Cerebellar cortex (tissue), 1 donor: ENCODE measurements around the gene CATSPERE.
"Not testable (repeated sequence)": the region's sequence is repeated elsewhere in the genome, so short reads cannot be mapped to it uniquely, and the experiment has no call there.

Experiments
- DNase-seq: peaks from one replicate; pipeline ENCODE4 v3.0.0-alpha.2; 2015; ENCODE audit warnings: low spot score

The CATSPERE gene

GRCh38 chr1:244636488-244637259 lies 175.6 kb downstream of the CATSPERE start:
- DNase-seq, result no peak

GRCh38 chr1:244639561-244639960 lies 178.5 kb downstream of the CATSPERE start:
- no peak for DNase-seq

- DNase-seq, result no peak
These were observed 179.8 kb downstream of the CATSPERE start for GRCh38 chr1:244640917-244641316.

- DNase-seq, result no peak
These were observed 181.5 kb downstream of the CATSPERE start for GRCh38 chr1:244642526-244642925.

- no peak for DNase-seq
These were observed 181.9 kb downstream of the CATSPERE start for GRCh38 chr1:244642988-244643387.

- no peak for DNase-seq
These were observed 184.3 kb downstream of the CATSPERE start for GRCh38 chr1:244645414-244645813.

- DNase-seq, result no peak
These were observed 184.8 kb downstream of the CATSPERE start for GRCh38 chr1:244645890-244646289.

- no peak for DNase-seq
These were observed 186.7 kb downstream of the CATSPERE start for GRCh38 chr1:244647819-244648218.

GRCh38 chr1:244651956-244652622 lies 191.0 kb downstream of the CATSPERE start:
- no peak for DNase-seq

GRCh38 chr1:244652623-244653438 lies 191.8 kb downstream of the CATSPERE start, which contains the start of gene DESI2:
Gene DESI2 (plus strand): TSS chr1:244653126. CDS start chr1:244653314, 188 bp downstream.
- DNase-seq, result peak; percentile 100

- peak; percentile 35 for DNase-seq
These were observed 192.5 kb downstream of the CATSPERE start for GRCh38 chr1:244653439-244654107.

GRCh38 chr1:244654108-244655038 lies 193.3 kb downstream of the CATSPERE start:
- peak; percentile 35 for DNase-seq

- no peak for DNase-seq
These were observed 194.1 kb downstream of the CATSPERE start for GRCh38 chr1:244655186-244655585.

GRCh38 chr1:244657421-244657820 lies 196.3 kb downstream of the CATSPERE start:
- DNase-seq, result no peak

- no peak for DNase-seq
These were observed 198.6 kb downstream of the CATSPERE start for GRCh38 chr1:244659694-244660093.

GRCh38 chr1:244660595-244660994 lies 199.5 kb downstream of the CATSPERE start:
- DNase-seq, result no peak

GRCh38 chr1:244661569-244662312 lies 200.7 kb downstream of the CATSPERE start:
- not testable (repeated sequence) for DNase-seq

GRCh38 chr1:244662599-244662998 lies 201.5 kb downstream of the CATSPERE start:
- DNase-seq, result no peak

- DNase-seq, result no peak
These were observed 203.3 kb downstream of the CATSPERE start for GRCh38 chr1:244664353-244664752.

GRCh38 chr1:244665771-244666217 lies 204.7 kb downstream of the CATSPERE start:
- DNase-seq, result no peak
